GM10248 (cell line): ENCODE results near the gene PFKFB3.

Experiments used
- CTCF ChIA-PET: fragments of 300-600 bp; sonication (Branson Sonifier 250); formaldehyde crosslinking; extraction: SDS; loops from one replicate; lab custom pipeline; 2021; ENCODE audit warnings: antibody characterized with exemption; lab: Yijun Ruan, JAX
- POLR2A ChIA-PET: fragments of 350-650 bp; sonication (Branson Sonifier 250); formaldehyde crosslinking; extraction: SDS; loops from one replicate; lab custom pipeline; 2020; ENCODE audit warnings: antibody characterized with exemption; lab: Yijun Ruan, JAX
- DNase-seq: peaks from one replicate; pipeline ENCODE4 v3.0.0; 2012; ENCODE audit errors: extremely low spot score
- TF ChIP-seq, protein P1 (sequence below): IDR thresholded peaks from 2 replicates; pipeline ENCODE4 v1.5.1; 2012; ENCODE audit warnings: mild to moderate bottlenecking, low read depth; ENCODE audit errors: extremely low read depth, missing control alignments, control extremely low read depth

The PFKFB3 gene

DNA sequence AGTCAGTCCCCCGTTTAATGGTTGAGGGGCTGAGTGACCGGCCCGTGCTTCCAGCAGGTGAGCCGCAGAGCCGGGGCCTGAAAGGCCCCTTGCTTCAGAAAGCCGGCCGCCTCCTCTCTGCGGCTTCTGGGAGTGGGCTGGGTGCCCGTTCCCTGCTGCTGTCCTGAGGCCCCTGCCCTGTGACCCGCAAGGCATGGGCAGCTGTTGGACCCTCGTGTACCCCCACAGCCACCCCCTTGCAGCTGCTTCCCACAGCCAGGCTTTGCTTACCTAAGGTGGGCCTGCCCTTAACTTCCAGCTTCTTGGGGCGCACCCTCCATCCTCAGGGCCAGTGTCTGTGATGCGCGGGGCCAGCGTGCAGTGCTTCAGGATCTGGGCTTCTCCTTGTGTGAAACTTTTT, 26.6 kb downstream of the PFKFB3 start:
- CTCF ChIA-PET = interaction anchor here (1.4 kb wide), 1 partner anchor 27 kb away, joined by 4 read pairs; the partner anchor contains the start of gene PFKFB3
- POLR2A ChIA-PET = no interaction called here
- TF ChIP-seq, protein P1, sequence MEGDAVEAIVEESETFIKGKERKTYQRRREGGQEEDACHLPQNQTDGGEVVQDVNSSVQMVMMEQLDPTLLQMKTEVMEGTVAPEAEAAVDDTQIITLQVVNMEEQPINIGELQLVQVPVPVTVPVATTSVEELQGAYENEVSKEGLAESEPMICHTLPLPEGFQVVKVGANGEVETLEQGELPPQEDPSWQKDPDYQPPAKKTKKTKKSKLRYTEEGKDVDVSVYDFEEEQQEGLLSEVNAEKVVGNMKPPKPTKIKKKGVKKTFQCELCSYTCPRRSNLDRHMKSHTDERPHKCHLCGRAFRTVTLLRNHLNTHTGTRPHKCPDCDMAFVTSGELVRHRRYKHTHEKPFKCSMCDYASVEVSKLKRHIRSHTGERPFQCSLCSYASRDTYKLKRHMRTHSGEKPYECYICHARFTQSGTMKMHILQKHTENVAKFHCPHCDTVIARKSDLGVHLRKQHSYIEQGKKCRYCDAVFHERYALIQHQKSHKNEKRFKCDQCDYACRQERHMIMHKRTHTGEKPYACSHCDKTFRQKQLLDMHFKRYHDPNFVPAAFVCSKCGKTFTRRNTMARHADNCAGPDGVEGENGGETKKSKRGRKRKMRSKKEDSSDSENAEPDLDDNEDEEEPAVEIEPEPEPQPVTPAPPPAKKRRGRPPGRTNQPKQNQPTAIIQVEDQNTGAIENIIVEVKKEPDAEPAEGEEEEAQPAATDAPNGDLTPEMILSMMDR = no peak
- no peak for DNase-seq

- TF ChIP-seq, protein P1 = no peak
- POLR2A ChIA-PET = no interaction called here
- CTCF ChIA-PET = no interaction called here
Observed at GRCh38 chr10:6229746-6230145, 27.0 kb downstream of the PFKFB3 start.

GRCh38 chr10:6230315-6230714, 27.6 kb downstream of the PFKFB3 start:
- DNase-seq = no peak
- POLR2A ChIA-PET = no interaction called here
- TF ChIP-seq, protein P1 = no peak
- CTCF ChIA-PET = no interaction called here

More at GRCh38 chr10:6229746-6230145, 27.0 kb downstream of the PFKFB3 start:
- DNase-seq = no peak

DNA sequence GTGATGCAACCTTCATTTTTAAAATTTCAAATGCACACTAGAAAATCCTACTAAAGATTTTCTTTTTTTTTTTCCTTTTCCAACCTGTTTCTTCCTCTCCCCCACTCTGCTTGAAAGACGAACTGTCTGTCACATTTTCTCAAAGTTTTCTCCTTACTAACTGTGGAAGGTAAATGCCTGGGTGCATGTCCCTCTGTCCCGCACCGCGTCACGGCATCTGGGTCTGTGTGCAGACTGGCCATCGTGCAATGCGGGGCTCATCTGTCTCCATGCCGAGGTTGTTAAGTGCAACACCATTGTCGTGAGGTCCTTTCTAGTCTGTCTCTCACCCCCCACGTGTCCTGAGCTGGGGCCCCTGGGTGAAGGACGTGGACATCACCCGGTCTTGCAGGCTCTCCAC, 28.4 kb downstream of the PFKFB3 start:
- TF ChIP-seq, protein P1 = no peak
- ChIA-PET CTCF (interaction anchor here (1.1 to 1.6 kb wide), 2 partner anchors 28 to 170 kb away, joined by 3 to 5 read pairs; partner anchors contain the start of gene PFKFB3), POLR2A (no interaction called here)
- DNase-seq = no peak

- TF ChIP-seq, protein P1 = no peak
- ChIA-PET POLR2A (no interaction called here), CTCF (interaction anchor here (1.1 to 1.6 kb wide), 2 partner anchors 29 to 170 kb away, joined by 3 to 5 read pairs; partner anchors contain the start of gene PFKFB3)
- DNase-seq = no peak
Observed at GRCh38 chr10:6231730-6232129, 29.0 kb downstream of the PFKFB3 start.

- CTCF ChIA-PET = interaction anchor here (1.1 to 1.6 kb wide), 3 partner anchors 30 to 217 kb away, joined by 3 to 5 read pairs (median 4); partner anchors contain the start of gene PFKFB3
- POLR2A ChIA-PET = no interaction called here
- DNase-seq = no peak
- TF ChIP-seq, protein P1 = no peak
Observed at GRCh38 chr10:6232225-6232807, 29.6 kb downstream of the PFKFB3 start.
